ENCODE data around the gene MYOG.

MYOG gene

DNA sequence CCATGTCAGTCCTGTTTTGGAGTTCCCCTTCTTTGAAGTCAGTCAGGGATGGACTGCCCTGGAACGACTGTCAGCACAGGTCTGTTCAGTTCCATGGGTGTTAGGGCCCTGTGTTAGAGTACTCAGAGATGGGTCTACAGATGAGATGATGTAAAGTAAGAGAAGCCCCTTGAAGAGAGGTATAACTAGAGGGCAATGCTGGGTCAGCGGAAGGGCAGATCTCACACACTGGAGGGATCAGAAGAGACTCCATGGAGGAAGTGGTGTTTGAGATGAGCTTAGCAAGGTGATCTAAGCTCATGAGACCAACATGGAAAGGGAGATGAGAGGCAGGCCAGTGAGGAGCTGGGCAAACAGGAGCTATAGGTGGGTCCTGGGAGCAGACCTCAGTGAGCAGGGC lies 51.9 kb downstream of the MYOG start:
- peaks cover 25% of the 10 kb centered on the region for H3K4me1 ChIP-seq (ENCODE audit: insufficient read depth, insufficient read length)
- no peaks in the 10 kb centered on the region for H3K36me3 ChIP-seq (ENCODE audit: insufficient read depth, insufficient read length, low read length)
- no peak for DNase-seq (ENCODE audit: low read depth, low spot score)
- H3K4me3 ChIP-seq (ENCODE audit: insufficient read length, low read depth) = no peak overlapping the region
- peaks cover 3% of the 10 kb centered on the region for H3K27me3 ChIP-seq (ENCODE audit: insufficient read depth, insufficient read length)
- no peaks in the 10 kb centered on the region for H3K9me3 ChIP-seq (ENCODE audit: insufficient read depth, low read length)
- TF ChIP-seq YY1 (IDR thresholded peaks at IDR 0.05; ENCODE audit: insufficient read depth, insufficient read length) (no peak), SUZ12 (IDR thresholded peaks at IDR 0.05; ENCODE audit: extremely low read depth, insufficient read depth, insufficient read length) (no peak), ZNF274 (IDR thresholded peaks at IDR 0.05; ENCODE audit: low read depth, low read length) (no peak)
- no peak overlapping the region for H3K9ac ChIP-seq (ENCODE audit: insufficient read length, low read depth)

DNA sequence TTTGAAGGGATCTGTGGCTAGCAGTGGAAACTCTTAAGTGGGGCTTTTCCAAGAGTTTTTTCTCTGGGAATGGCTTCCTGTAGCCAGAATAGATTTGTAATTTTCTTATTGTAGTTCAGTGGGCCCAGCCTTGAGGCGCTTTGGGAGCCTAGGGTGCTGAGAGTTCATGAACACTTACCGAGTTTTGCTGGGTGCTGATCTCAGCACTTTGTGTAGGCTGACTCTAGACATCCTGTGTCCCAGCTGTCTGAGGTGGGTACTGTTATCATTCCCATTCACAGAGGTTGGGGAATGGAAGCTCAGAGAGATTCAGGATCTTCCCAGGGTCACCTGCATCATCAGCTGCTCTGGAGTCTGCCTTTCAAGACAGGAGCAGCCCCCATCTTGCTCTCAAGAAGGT lies 52.5 kb downstream of the MYOG start:
- H3K4me3 ChIP-seq (ENCODE audit: insufficient read length, low read depth) = no peak overlapping the region
- no peaks in the 10 kb centered on the region for H3K36me3 ChIP-seq (ENCODE audit: insufficient read depth, insufficient read length, low read length)
- H3K9ac ChIP-seq (ENCODE audit: insufficient read length, low read depth) = no peak overlapping the region
- TF ChIP-seq SUZ12 (IDR thresholded peaks at IDR 0.05; ENCODE audit: extremely low read depth, insufficient read depth, insufficient read length) = no peak
- no peak for TF ChIP-seq YY1 (IDR thresholded peaks at IDR 0.05; ENCODE audit: insufficient read depth, insufficient read length)
- no peak for TF ChIP-seq ZNF274 (IDR thresholded peaks at IDR 0.05; ENCODE audit: low read depth, low read length)
- DNase-seq (ENCODE audit: low read depth, low spot score) = no peak
- H3K9me3 ChIP-seq (ENCODE audit: insufficient read depth, low read length) = no peaks in the 10 kb centered on the region
- H3K27me3 ChIP-seq (ENCODE audit: insufficient read depth, insufficient read length) = peaks cover 9% of the 10 kb centered on the region
- H3K4me1 ChIP-seq (ENCODE audit: insufficient read depth, insufficient read length) = peaks cover 26% of the 10 kb centered on the region
